ENCODE results near the gene OPN1MW2.
"Not testable (repeated sequence)": the region's sequence is repeated elsewhere in the genome, so short reads cannot be mapped to it uniquely, and the experiment has no call there.

The OPN1MW2 gene

GRCh38 chrX:154219456-154219855 is at the start of gene OPN1MW2:
TSS of gene OPN1MW2 (plus strand) at chrX:154219756. CDS start at chrX:154219816, 60 bp downstream.
- DNase-seq, result not testable (repeated sequence)

- DNase-seq, result not testable (repeated sequence)
These were observed 47.0 kb upstream of the OPN1MW2 start for GRCh38 chrX:154172535-154172943.

GRCh38 chrX:154174356-154174755 is 45.2 kb upstream of the OPN1MW2 start:
- DNase-seq, result not testable (repeated sequence)

GRCh38 chrX:154182296-154182695 is 37.3 kb upstream of the OPN1MW2 start, which contains the start of gene OPN1MW:
TSS of gene OPN1MW (plus strand) at chrX:154182596. CDS start at chrX:154182678, 82 bp downstream.
- not testable (repeated sequence) for DNase-seq

- not testable (repeated sequence) for DNase-seq
These were observed 35.8 kb upstream of the OPN1MW2 start for GRCh38 chrX:154183794-154184193.

- DNase-seq, result not testable (repeated sequence)
These were observed 26.7 kb upstream of the OPN1MW2 start for GRCh38 chrX:154192846-154193245.

GRCh38 chrX:154194316-154194715 is 25.2 kb upstream of the OPN1MW2 start:
- DNase-seq, result not testable (repeated sequence)

GRCh38 chrX:154196466-154196865 is 23.1 kb upstream of the OPN1MW2 start:
- not testable (repeated sequence) for DNase-seq

- not testable (repeated sequence) for DNase-seq
These were observed 9.7 kb upstream of the OPN1MW2 start for GRCh38 chrX:154209670-154210418.

GRCh38 chrX:154211057-154211456 is 8.5 kb upstream of the OPN1MW2 start:
- DNase-seq, result not testable (repeated sequence)

- not testable (repeated sequence) for DNase-seq
These were observed 8.1 kb upstream of the OPN1MW2 start for GRCh38 chrX:154211499-154211898.

GRCh38 chrX:154225292-154225691 is 5.7 kb downstream of the OPN1MW2 start:
- not testable (repeated sequence) for DNase-seq

- not testable (repeated sequence) for DNase-seq
These were observed 7.2 kb downstream of the OPN1MW2 start for GRCh38 chrX:154226706-154227105.

- DNase-seq, result not testable (repeated sequence)
These were observed 11.9 kb downstream of the OPN1MW2 start for GRCh38 chrX:154231443-154231842.

GRCh38 chrX:154233620-154234019 is 14.1 kb downstream of the OPN1MW2 start:
- DNase-seq, result not testable (repeated sequence)

- DNase-seq, result not testable (repeated sequence)
These were observed 19.5 kb downstream of the OPN1MW2 start for GRCh38 chrX:154238939-154239559.

GRCh38 chrX:154239982-154240503 is 20.5 kb downstream of the OPN1MW2 start:
- DNase-seq, result not testable (repeated sequence)

- not testable (repeated sequence) for DNase-seq
These were observed 28.0 kb downstream of the OPN1MW2 start for GRCh38 chrX:154247377-154248045.

GRCh38 chrX:154248076-154248475 is 28.5 kb downstream of the OPN1MW2 start:
- not testable (repeated sequence) for DNase-seq

- not testable (repeated sequence) for DNase-seq
These were observed 37.7 kb downstream of the OPN1MW2 start, which contains the start of gene OPN1MW3 for GRCh38 chrX:154257282-154257681. TSS of gene OPN1MW3 (plus strand) at chrX:154257582. CDS start at chrX:154257620, 38 bp downstream.

GRCh38 chrX:154258711-154259110 is 39.2 kb downstream of the OPN1MW2 start:
- DNase-seq, result not testable (repeated sequence)

GRCh38 chrX:154263072-154263471 is 43.5 kb downstream of the OPN1MW2 start:
- not testable (repeated sequence) for DNase-seq

GRCh38 chrX:154269245-154269644 is 49.7 kb downstream of the OPN1MW2 start:
- DNase-seq, result not testable (repeated sequence)

Data from femur (tissue), 1 donor.